EH (cell line): ENCODE measurements around the gene VANGL2.
A peak's percentile ranks its signal among the peaks of the same experiment; 100 is the strongest.

Experiments
- DNase-seq: peaks from one replicate; pipeline ENCODE4 v3.0.0-alpha.2; 2015; ENCODE audit warnings: low read depth

The VANGL2 gene

DNA sequence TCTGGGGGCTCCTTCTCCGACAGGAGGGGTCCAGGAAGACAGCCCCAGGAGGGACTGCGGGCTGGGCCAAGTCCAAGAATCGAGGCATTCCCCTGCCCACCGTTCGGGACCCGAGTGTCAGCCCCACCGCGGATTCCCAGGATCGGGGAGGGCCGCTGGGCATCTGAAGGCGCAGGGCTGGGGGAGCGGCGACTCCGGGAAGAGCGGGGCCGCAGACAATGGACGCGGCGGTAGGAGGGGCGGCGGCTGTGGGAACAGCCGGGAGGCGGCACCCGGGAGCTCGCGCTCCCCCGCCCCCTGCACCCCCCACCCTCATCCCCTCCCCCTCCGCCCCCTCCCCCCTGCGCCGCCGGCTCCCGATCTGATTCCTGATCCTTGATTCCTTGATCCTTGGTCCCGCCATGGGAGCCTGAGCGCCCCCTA is at the start of gene VANGL2:
VANGL2 (plus strand) TSS at position 342 of the 423 bp plus-strand sequence. CDS start 15,274 bp downstream, outside the sequence.
- DNase-seq: peak; percentile 10

DNA sequence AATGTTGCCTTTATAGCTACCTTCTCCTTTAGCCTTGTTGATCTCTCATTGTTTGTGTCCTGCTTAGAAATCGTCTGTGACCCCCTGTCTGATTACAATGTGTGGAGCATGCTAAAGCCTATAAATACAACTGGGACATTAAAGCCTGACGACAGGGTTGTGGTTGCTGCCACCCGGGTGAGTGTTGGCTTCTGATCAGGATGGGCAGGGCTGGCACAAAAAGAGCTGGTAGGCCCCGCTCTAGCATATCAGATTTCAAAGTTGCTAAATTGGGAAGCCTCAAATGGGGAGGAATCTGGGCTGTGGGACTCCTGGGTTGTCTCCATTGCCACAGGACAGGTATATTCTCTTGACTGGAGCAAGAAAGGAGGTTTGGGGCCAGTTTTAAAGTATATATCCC is 48.7 kb upstream of the VANGL2 start:
- DNase-seq: no peak

DNA sequence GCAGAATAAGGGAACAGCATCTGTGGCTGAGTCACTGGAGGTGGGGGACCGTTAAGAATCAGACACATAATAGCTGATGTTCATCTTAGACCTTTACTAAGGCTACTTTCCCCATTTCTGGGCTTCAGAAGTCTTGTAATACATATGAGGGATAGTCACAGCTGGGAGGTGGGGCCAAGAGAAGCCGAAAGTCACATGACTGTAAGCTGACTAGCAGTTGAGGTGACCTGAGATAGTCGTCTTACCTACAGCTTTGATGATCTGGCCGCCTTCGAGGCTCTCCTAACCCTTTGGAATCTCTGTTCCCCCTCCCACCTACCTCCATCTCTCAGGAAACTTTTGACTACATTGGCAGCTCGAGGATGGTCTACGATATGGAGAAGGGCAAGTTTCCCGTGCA is 47.8 kb upstream of the VANGL2 start:
- no peak for DNase-seq

DNA sequence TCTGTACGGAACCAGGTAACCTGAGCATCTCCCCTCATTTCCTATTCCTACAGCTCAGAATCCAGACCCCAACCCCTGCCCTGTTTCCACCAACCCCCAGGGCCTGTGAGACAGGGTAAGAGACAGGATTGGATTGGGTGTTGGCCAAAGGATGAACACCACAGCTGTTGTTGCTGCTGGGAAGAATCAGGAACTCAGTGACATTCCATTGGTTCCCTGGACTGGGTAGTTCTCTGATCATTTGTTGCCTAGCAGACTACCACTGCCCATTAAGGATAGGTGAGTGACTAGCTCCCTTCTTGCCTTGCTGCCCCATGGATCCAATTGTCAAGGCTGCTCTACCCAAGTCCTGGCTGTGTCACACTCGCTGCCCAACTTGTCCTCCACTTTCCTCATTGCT is 47.1 kb upstream of the VANGL2 start:
- peak; percentile 27 for DNase-seq

DNA sequence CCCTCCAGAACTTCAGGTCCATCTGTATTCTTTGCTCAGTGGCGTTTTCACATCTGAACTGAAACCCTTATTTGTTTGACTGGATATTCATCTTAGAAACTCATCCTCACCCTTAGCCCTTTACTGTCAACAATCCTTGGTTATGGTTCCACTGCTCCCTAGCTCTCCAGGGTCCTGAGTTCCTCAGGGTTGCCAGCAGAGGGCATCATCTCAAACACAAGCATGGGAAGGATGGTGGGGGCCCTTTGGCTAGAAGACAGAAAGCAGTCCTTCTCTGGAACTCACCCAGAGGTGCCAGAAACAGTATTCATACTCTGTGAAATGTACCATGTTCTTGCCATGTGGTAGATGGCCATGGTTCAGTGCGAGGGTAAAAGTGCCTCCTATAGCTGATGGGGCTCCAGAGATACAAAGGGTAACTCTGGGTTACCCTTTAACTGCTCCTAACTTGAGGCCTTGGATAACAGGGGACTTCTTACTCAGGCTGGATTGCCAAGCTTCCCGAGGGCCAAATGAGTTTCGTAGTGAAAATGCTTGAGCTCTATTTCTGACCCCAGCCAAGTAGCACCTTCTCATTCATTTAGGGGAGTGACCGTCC is 45.9 kb upstream of the VANGL2 start:
- peak; percentile 39 for DNase-seq

DNA sequence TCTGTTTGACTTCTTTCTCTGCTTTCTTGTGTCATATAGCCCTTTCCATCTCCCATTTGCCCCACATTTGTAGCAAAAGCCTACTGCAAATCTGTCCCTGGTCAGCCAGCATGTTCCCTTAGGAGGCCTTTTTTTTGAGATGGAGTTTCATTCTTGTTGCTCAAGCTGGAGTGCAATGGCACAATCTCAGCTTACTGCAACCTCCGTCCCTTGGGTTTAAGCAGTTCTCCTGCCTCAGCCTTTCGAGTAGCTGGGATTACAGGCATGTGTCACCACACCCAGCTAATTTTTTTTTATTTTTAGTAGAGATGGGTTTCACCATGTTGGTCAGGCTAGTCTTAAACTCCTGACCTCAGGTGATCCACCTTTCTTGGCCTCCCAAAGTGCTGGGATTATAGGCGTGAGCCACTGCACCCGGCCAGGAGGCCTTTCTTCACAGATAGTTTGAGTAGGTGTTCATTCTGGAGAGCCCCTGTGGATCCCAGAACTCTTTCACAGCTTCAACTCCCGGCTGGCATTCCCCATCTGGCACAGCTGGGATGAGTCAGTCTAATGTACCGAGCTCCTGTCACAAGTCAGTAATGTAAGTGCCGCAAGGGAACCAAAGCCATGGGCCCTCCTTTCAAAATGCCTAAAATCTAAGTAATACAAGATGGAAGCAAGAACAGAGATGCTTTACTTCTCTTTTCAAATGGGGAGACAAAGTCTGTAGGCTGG is 42.9 kb upstream of the VANGL2 start:
- DNase-seq: peak; percentile 23

DNA sequence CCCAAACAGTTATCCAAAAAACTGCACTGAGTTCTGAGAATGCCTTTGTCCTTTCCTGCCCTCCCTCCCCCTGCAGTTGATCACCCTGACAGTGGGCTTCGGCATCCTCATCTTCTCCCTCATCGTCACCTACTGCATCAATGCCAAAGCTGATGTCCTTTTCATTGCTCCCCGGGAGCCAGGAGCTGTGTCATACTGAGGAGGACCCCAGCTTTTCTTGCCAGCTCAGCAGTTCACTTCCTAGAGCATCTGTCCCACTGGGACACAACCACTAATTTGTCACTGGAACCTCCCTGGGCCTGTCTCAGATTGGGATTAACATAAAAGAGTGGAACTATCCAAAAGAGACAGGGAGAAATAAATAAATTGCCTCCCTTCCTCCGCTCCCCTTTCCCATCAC is 42.3 kb upstream of the VANGL2 start:
- no peak for DNase-seq

DNA sequence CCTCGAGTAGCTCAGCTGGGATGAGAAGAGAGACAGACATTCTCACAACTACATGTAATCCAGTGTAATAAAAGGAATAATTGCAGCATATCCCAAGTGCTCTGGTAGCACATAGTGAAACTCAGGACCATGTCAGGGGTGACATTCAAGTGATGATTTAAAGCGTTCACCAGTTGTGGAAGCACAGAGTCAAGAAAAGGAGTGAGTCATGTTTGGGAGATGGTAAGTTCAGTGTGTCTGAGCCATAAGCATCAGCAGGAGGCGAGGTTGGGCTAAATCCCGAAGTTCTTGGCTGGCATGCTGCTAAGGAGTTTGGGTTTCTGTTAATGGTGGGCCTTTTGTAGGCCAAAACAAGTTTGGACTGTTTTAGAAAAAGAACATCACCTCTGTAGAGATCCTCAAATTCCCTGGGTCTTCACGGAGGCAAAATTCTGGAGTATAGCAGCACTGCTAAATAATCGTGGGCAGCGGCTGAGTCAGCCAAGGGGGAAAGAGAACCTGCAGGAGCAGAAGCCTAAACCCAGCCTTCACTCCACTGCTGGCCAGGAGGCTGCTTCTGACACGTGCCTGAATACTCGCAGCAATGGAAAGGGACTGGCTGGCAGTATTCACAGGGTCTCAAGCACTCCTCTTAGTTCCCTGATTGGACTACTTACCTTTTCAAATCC is 40.7 kb upstream of the VANGL2 start:
- peak; percentile 16 for DNase-seq

DNA sequence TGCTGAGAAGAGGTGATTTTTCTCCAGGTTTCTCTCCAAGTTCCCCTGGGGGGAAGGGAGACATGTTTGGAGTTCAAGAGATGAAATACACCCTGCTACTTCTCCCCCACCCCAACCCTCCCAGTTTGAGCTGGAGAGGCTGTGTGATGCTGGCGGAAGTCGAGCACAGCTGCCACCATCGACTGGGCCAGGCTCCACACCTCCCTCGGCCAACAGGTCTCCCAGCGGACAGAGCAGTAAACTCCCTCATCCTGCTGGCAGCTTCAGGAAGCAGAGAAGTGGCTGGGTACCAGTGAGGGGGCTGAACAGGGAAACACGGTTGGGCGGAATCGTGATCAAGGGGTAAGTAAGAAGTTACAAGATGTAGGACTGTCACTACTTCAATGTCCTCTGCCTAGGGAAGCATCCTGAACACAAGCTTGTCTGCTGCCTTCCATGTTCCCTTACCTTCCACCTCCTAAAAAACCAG is 40.1 kb upstream of the VANGL2 start:
- DNase-seq: no peak

DNA sequence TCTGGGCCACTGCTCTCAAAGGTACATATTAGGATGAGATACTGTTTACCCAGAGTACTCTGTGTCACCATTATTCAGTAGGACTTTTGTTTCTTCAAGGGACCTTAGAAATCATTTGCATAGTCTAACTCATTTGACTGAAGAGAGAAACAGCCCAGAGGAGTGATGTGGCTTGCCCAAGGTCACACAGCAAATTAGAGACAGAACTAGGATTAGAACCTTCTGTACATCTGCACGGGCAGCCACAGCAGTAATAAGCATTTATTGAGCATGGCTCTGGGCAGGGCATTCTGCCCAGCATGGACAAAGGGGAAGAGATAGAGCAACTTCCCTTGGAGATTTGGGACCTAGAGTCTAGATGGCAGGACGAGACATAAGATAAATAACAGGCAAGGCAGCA is 39.2 kb upstream of the VANGL2 start:
- no peak for DNase-seq

DNA sequence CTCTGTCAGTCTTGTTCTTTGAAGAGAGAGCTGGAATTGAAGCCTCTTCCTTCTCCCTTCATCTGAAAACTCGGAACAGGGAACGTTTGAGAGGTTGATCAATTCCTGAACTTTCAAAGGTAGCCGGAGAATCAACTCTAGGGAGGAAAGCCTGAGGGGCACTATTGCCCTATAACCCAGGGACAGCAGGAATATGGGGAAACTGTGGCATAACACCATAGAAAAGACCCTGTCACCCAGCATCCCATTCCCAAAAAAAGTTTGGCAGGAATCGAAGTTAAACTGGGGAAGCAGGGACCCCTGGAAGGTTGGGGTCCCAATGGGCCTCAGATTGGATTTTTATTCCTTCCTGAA is 38.6 kb upstream of the VANGL2 start:
- no peak for DNase-seq

DNA sequence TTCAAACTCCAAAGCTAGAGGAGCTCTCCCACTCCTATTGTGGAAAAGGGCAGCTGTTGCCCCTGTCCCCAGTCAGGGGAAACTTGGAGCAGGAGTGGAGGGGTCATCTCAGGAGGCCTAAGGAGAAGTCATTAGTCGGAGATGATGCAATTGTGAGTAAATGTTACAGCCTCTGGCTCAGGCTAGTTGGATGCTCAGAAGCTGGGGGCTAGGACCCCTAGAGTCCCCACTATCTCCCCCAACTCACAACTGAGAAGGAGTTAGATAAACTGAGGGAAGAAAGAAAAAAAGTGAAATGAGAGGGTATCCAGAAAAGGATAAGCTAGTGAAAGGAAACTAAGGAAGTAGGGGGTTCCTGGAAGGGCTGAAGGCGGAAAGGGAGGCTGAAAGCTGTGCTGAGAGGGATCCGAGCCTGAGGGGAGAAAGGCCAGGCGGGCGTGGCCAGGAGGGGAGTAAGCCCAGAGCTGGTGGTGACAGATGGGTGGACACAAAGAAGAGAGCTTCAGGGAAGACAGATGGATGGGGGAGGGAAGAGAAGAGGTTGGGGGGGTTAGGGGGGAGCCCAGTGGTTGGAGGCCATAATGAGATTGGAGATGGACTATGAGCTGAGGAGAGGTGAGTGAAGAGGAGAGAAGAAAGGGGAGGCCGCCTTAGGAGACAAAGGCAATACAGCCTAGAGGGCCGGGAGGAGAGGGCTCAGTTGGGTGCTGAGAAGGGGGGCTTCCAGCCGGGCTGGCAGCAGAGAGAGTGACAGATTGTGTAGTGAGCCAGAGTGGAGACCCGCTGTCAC is 38.0 kb upstream of the VANGL2 start:
- peak; percentile 31 for DNase-seq

DNA sequence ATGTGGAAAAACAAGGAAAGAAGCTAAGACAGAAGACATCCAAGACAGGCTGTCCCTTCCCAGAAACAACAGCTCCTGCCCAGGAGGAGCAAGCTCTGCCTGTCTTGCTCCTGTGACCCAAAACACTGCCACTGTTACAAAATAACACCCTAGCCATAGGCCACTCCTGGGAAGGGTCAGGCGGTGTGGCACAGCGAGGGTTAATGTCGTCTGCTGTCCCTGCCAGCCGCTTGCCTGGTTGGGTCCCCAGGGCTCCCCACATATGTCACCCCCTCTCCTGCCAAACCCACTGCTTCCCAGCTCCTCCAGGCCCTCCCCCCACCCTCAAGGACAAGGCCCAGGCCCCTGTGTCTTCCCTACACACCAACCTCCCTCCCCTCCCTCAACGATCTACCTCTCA is 37.4 kb upstream of the VANGL2 start:
- no peak for DNase-seq

DNA sequence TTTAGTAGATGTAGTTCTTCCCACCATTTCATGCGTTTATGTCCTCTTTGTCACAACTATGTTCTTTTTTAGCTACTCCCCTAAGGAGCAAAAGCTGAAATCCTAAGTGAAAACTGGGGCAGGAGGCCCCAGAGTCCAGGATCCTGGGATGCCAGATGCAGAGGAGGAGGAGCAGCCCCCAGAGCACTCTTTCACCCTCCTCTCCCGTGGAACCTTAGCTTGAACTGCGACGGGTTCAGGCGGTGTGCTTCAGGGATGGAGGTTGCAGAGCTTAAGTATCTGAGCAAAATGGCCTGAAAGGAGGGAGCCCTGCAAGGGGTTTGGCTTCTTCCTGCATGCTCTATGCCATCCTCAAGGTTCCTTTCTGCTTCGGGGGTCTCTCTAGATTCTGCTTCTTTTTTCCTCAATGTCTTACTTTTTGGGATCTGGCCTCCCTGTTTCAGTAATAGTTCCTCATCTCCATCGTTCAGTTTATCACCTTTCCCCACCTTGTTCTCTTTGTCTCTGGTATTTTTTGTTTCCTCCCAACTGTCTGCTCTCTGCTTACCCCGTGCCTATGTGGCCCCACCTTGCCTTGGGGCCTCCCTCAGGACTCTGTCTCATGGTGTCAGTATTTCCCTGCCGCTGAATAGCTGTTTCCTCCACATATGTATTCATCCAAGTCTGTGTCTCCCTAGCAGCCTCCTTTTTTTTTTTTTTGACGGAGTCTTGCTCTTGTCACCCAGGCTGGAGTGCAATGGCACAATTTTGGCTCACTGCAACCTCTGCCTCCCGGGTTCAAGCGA is 36.2 kb upstream of the VANGL2 start:
- no peak for DNase-seq

DNA sequence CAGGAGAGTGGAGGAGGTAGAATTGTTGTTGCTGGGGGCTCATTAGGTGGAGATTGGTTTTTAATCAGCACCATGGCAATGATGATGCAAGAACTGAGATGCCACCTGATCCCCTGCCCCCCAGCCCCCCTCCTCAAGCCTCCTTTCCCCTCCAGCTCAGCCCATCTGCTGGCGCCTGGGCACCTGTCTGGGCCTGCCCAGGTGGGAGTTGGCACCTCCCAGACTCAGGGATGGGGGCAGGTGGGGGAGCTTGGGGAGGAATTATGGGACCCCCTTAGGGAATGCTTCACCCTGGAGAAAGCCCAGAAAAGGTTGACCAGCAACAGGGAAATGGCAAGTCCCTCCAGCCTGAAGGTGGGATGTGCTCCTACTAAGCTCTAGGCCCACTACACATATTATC is 35.0 kb upstream of the VANGL2 start:
- DNase-seq: no peak

DNA sequence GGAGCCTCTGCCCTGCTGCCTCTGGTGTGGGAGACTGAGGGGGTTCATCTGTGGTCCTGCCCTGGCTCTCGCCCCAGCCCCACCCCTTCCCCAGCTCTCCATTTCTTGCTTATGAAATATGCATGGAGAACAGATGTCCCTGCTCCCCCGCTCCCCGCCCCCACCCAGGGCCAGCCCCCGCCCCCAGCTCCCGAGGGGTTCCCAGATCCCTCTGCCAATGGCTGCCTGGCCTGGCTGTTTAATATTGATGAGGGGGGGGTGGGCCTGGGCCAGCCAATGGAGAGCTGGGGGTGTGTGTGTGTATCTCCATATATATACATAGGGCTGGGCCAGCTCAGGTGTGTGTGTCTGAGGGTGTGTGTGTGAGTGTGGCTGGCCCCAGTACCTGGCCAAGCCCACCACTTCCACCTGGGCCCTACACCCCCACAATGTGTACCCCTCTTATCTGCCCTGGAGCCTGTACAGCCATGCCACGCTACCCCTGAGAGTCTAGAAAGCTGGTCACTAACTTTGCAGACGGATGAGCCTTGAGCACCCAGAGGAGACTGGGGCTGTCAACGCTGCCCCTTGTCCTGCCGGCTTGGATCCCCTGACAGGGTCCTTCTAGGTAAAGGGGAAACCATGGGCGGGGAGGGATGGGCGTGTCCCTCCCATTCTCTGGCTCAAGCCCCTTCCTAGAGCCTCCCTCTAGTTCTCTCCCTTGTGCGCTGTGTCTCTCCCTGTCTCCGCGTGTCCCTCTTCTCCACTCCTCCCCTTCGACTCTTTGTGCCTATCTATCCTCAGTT is 33.4 kb upstream of the VANGL2 start, which contains the start of gene NHLH1:
NHLH1 (plus strand) TSS at position 341 of the 785 bp plus-strand sequence. CDS start 3,661 bp downstream, outside the sequence.
- no peak for DNase-seq

DNA sequence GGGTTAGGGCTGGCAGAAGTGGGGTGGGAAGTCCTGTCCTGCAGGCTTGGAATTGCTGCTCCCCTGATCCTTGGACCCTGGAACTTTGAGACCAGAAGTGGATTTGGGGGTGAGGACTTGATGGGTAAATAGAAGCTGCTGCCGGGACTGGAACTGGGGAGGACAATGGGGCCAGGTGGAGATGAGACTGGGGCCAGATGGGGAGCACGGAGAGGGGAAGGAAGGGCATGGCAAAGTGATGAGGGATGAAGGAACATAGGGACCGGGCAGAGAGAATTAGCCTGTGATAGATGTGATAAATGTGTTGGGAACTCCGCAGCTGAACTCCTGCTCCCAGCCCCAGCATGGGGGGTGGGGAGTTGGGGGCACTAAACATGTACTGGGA is 32.9 kb upstream of the VANGL2 start:
- no peak for DNase-seq

DNA sequence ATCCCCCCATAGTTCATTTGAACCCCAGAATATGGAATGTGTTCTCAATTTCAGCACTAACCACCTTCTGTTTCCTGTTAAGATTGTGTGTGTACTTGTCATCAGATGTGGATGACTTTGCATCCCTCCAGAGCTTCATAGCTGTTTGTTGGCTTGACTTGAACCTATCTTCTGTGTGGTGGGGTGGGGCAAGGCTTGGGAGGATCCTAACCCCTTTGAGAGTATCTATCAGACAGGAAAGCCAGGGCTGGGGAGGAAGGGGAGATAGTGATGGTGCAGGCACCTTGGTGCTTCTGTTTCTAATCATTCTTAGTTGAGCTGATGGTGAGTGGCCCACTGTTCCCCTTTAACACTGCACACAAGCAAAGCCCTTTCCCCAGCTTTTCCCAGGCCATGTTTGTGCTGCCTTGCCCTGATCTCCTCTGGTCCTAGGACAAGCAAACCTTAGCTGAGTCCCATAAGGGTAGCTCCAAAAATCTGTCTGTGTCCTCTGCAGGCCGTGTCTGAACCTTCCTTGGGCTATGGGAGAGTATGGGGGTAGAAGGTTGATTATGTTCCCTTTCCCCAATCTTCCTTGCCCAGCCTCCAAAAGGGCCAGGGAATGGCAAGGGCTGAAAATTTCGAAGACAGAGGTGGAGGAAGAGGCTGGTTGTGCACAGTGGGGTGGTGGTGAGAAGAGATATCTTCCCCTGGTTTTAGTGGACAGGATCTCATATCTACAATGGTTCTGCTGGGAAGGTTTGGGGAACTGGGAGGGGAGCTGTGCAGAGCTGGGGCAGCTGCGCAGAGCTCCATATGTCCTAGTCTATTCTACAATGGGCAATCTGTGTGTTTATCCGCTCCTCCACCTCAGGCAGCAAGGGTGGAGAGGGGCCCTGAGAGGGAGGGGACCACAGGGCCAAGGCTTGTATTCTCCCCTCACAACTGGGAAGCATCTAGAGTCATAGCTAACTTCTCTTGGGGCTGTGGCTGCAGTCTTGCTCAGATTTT is 32.1 kb upstream of the VANGL2 start:
- no peak for DNase-seq

DNA sequence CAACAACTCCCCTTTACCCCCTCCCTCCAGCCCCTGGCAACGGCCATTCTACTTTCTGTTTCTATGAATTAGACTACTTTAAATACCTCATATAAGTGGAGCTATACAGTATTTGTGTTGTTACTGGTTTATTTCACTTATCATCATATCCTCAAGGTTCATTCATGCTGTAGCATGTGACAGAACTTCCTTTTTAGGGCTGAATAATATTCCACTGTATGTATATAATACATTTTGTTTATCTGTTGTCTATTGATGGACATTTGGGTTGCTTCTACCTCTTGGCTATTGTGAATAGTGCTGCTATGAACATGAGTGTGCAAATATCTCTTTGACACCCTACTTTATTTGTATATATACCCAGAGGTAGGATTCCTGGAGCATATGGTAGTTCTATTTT is 31.3 kb upstream of the VANGL2 start:
- no peak for DNase-seq
